Uterus (tissue), 4 donors: ENCODE measurements around the gene KRTAP6-1. TPM values are rescaled to one million over a fixed set of nuclear protein-coding genes. Genes with fewer than 3 reads are reported as not detected.

Experiments used
- DNase-seq, 2 donors: peaks; one replicate each; pipeline ENCODE4 v3.0.0-alpha.2; 2019 to 2020
- H3K27ac ChIP-seq, 2 donors: fragments of 200-600 bp; sonication (generic); 1 replicate in 1 of 2; 2 replicates in 1 of 2; pipeline ENCODE4 v1.5.1; 2016 to 2018
- H3K27me3 ChIP-seq, 2 donors: fragments of 200-600 bp; sonication (generic); one replicate each; pipeline ENCODE4 v1.5.1; 2018 to 2019; ENCODE audit warnings: control low read depth in 1 of 2
- H3K36me3 ChIP-seq, 2 donors: fragments of 200-600 bp; sonication (generic); one replicate each; pipeline ENCODE4 v1.5.1; 2019; ENCODE audit warnings: control low read depth in 1 of 2
- H3K4me1 ChIP-seq, 2 donors: fragments of 200-600 bp; sonication (generic); one replicate each; pipeline ENCODE4 v1.5.1; 2018 to 2019; ENCODE audit warnings: control low read depth in 1 of 2
- H3K4me3 ChIP-seq, 2 donors: fragments of 200-600 bp; sonication (generic); 1 replicate in 1 of 2; 2 replicates in 1 of 2; pipeline ENCODE4 v1.5.1; 2018 to 2019; ENCODE audit warnings: mild to moderate bottlenecking in 1 of 2
- H3K9me3 ChIP-seq, 2 donors: fragments of 200-600 bp; sonication (generic); one replicate each; pipeline ENCODE4 v1.5.1; 2019; ENCODE audit warnings: control low read depth in 1 of 2
- POLR2A ChIP-seq, 2 donors: fragments of 450-650 bp; IDR thresholded peaks; one replicate each; pipeline ENCODE4 v1.6.1; 2016; ENCODE audit warnings: antibody characterized with exemption in 2 of 2, mild to moderate bottlenecking in 1 of 2, moderate library complexity in 1 of 2
- intact Hi-C: fragments of 100-400 bp; cut with DNase I; formaldehyde crosslinking; loops from one replicate; pipeline ENCODE4 v1.15.1; 2023; ENCODE audit warnings: low total_unique reads
- small RNA-seq: library from RNA; depleted of rRNA; stranded (forward); fragments of <200 nt; gene quantifications from one replicate; pipeline ENCODE3, GENCODE V24; 2016
- total RNA-seq, 4 donors: library from RNA; depleted of rRNA in 3 of 4; stranded (reverse); fragments of >200 nt in 3 of 4; gene quantifications; one replicate each; pipeline versions ENCODE4 v1.1.0 to v1.2.4, GENCODE V29; 2014 to 2023
- TF ChIP-seq, protein P1 (sequence below), 4 experiments: fragments of 200-600 bp in 2 of 4; fragments of 450-650 bp in 2 of 4; sonication (generic) in 2 of 4; IDR thresholded peaks; one replicate each; pipeline ENCODE4 v1.5.1; 2016 to 2019; ENCODE audit warnings: antibody characterized with exemption in 4 of 4, mild to moderate bottlenecking in 2 of 4, moderate library complexity in 1 of 4
- donor health status: DM: yes; HTN: yes; CAD: no.

KRTAP6-1 gene
- total RNA-seq, 4 donors from 2014 or later, result not detected

DNA sequence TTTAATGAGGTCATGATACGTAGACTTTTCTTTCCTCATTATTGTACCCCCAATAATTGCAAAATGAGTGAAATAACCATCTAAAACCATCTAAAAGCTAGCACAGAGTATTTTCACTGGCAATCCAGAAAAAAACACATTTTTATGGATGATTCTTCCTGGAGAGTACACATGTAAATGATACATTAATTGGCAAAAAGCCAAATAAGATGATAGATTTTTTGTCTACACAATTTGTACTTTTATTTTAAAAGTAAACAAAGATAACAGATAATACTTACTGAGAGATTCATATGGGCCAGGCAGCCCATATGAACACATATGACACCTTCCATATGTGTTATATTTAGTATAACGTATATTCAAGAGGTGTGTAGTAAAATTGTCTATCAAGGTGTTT is 50.1 kb downstream of the KRTAP6-1 start:
- no peaks in the 10 kb centered on the region for H3K27me3 ChIP-seq
- H3K4me3 ChIP-seq, result no peak overlapping the region
- H3K27ac ChIP-seq, result no peak overlapping the region
- no peak for TF ChIP-seq POLR2A (IDR thresholded peaks at IDR 0.05)
- TF ChIP-seq, protein P1, sequence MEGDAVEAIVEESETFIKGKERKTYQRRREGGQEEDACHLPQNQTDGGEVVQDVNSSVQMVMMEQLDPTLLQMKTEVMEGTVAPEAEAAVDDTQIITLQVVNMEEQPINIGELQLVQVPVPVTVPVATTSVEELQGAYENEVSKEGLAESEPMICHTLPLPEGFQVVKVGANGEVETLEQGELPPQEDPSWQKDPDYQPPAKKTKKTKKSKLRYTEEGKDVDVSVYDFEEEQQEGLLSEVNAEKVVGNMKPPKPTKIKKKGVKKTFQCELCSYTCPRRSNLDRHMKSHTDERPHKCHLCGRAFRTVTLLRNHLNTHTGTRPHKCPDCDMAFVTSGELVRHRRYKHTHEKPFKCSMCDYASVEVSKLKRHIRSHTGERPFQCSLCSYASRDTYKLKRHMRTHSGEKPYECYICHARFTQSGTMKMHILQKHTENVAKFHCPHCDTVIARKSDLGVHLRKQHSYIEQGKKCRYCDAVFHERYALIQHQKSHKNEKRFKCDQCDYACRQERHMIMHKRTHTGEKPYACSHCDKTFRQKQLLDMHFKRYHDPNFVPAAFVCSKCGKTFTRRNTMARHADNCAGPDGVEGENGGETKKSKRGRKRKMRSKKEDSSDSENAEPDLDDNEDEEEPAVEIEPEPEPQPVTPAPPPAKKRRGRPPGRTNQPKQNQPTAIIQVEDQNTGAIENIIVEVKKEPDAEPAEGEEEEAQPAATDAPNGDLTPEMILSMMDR (IDR thresholded peaks at IDR 0.05), result no peak
- no peaks in the 10 kb centered on the region for H3K4me1 ChIP-seq
- no peaks in the 10 kb centered on the region for H3K9me3 ChIP-seq
- no peak for DNase-seq
- intact Hi-C loops, result no loop called here
- H3K36me3 ChIP-seq, result no peaks in the 10 kb centered on the region

Small RNAs within 50 kb of the gene (small RNA-seq; reads per million reads assigned to genes)
- gene KRTAP20-1, result not detected
- not detected for gene KRTAP20-3
- not detected for gene KRTAP20-4
- not detected for gene KRTAP22-1
- gene KRTAP22-2, result not detected

Other genes with a start within 250 kb of the KRTAP6-1 start
- gene KRTAP13-2, start 241.7 kb downstream of the KRTAP6-1 start, total RNA-seq, result not detected
- gene KRTAP13-1, start 217.9 kb downstream of the KRTAP6-1 start, total RNA-seq, result not detected
- gene KRTAP13-3, start 188.0 kb downstream of the KRTAP6-1 start, total RNA-seq, result not detected
- not detected for gene KRTAP13-4, start 183.7 kb downstream of the KRTAP6-1 start, total RNA-seq
- not detected for gene KRTAP15-1, start 173.7 kb downstream of the KRTAP6-1 start, total RNA-seq
- not detected for gene KRTAP19-1, start 133.6 kb downstream of the KRTAP6-1 start, total RNA-seq
- gene KRTAP19-2, start 126.5 kb downstream of the KRTAP6-1 start, total RNA-seq, result not detected
- gene KRTAP19-3, start 121.9 kb downstream of the KRTAP6-1 start, total RNA-seq, result not detected
- not detected for gene KRTAP19-4, start 116.8 kb downstream of the KRTAP6-1 start, total RNA-seq
- not detected for gene KRTAP19-5, start 111.8 kb downstream of the KRTAP6-1 start, total RNA-seq
- not detected for gene KRTAP19-6, start 72.1 kb downstream of the KRTAP6-1 start, total RNA-seq
- not detected for gene KRTAP19-7, start 52.6 kb downstream of the KRTAP6-1 start, total RNA-seq
- not detected for gene KRTAP22-2, start 23.5 kb downstream of the KRTAP6-1 start, total RNA-seq
- gene KRTAP6-3, start 21.5 kb downstream of the KRTAP6-1 start, total RNA-seq, result not detected
- gene KRTAP6-2, start 15.0 kb downstream of the KRTAP6-1 start, total RNA-seq, result not detected
- not detected for gene KRTAP22-1, start 12.8 kb downstream of the KRTAP6-1 start, total RNA-seq
- gene KRTAP20-1, start 2.5 kb upstream of the KRTAP6-1 start, total RNA-seq, result not detected
- gene KRTAP20-4, start 6.7 kb upstream of the KRTAP6-1 start, total RNA-seq, result not detected
- gene KRTAP20-2, start 21.3 kb upstream of the KRTAP6-1 start, total RNA-seq, result not detected
- not detected for gene KRTAP20-3, start 28.9 kb upstream of the KRTAP6-1 start, total RNA-seq
- gene KRTAP21-3, start 104.8 kb upstream of the KRTAP6-1 start, total RNA-seq, result not detected
- gene KRTAP21-2, start 133.3 kb upstream of the KRTAP6-1 start, total RNA-seq, result not detected
- not detected for gene KRTAP21-1, start 141.5 kb upstream of the KRTAP6-1 start, total RNA-seq
- not detected for gene KRTAP8-1, start 199.3 kb upstream of the KRTAP6-1 start, total RNA-seq
- not detected for gene KRTAP7-1, start 215.8 kb upstream of the KRTAP6-1 start, total RNA-seq